ENCODE data around the gene TLCD4.
A peak's percentile ranks its signal among the peaks of the same experiment; 100 is the strongest.
"Not testable (repeated sequence)": the region's sequence is repeated elsewhere in the genome, so short reads cannot be mapped to it uniquely, and the experiment has no call there.

The TLCD4 gene

GRCh38 chr1:95085376-95085775, 31.8 kb upstream of the TLCD4 start:
- peaks cover 0 to 1% of the 10 kb centered on the region in 2 donors for H3K9me3 Mint-ChIP-seq
- no peak for DNase-seq
- no peaks in the 10 kb centered on the region for H3K36me3 Mint-ChIP-seq
- H3K4me3 Mint-ChIP-seq = no peak overlapping the region
- peaks cover 17 to 29% of the 10 kb centered on the region in 2 donors for H3K27me3 Mint-ChIP-seq
- ATAC-seq (replicated peaks) = no peak
- H3K4me1 Mint-ChIP-seq = no peaks in the 10 kb centered on the region
- no peak overlapping the region for H3K27ac Mint-ChIP-seq

- Mint-ChIP-seq H3K27me3 (peaks cover 22 to 38% of the 10 kb centered on the region in 2 donors), H3K4me1 (no peaks in the 10 kb centered on the region), H3K9me3 (peaks cover 0 to 1% of the 10 kb centered on the region in 2 donors), H3K36me3 (no peaks in the 10 kb centered on the region), H3K4me3 (no peak overlapping the region), H3K27ac (no peak overlapping the region)
- ATAC-seq (replicated peaks) = peak; percentile 75 to 84
- no peak for DNase-seq
Measured at GRCh38 chr1:95086949-95087533, 30.1 kb upstream of the TLCD4 start.

- ATAC-seq (replicated peaks) = no peak
Measured at GRCh38 chr1:95088303-95088702, 28.9 kb upstream of the TLCD4 start.

GRCh38 chr1:95089650-95090287, 27.4 kb upstream of the TLCD4 start:
- Mint-ChIP-seq H3K4me1 (peaks cover 0 to 3% of the 10 kb centered on the region in 2 donors), H3K9me3 (peaks cover 0 to 1% of the 10 kb centered on the region in 2 donors), H3K27ac (no peak overlapping the region), H3K27me3 (peaks cover 22 to 26% of the 10 kb centered on the region in 2 donors), H3K4me3 (no peak overlapping the region), H3K36me3 (no peaks in the 10 kb centered on the region)
- DNase-seq (no peak), ATAC-seq (replicated peaks) (no peak)

More at GRCh38 chr1:95088303-95088702, 28.9 kb upstream of the TLCD4 start:
- Mint-ChIP-seq H3K27me3 (peaks cover 22 to 32% of the 10 kb centered on the region in 2 donors), H3K9me3 (peaks cover 0 to 1% of the 10 kb centered on the region in 2 donors), H3K36me3 (no peaks in the 10 kb centered on the region), H3K4me1 (peaks cover 0 to under 1% of the 10 kb centered on the region in 2 donors), H3K4me3 (no peak overlapping the region), H3K27ac (no peak overlapping the region)
- DNase-seq = no peak

GRCh38 chr1:95091290-95091689, 25.9 kb upstream of the TLCD4 start:
- ATAC-seq (replicated peaks); H3K4me3 Mint-ChIP-seq; H3K36me3 Mint-ChIP-seq; H3K9me3 Mint-ChIP-seq; H3K4me1 Mint-ChIP-seq; DNase-seq; H3K27ac Mint-ChIP-seq: not testable (repeated sequence)
- H3K27me3 Mint-ChIP-seq = peaks cover 22 to 26% of the 10 kb centered on the region in 2 donors

- not testable (repeated sequence) for H3K36me3 Mint-ChIP-seq; H3K27ac Mint-ChIP-seq; H3K4me3 Mint-ChIP-seq; DNase-seq; ATAC-seq (replicated peaks); H3K9me3 Mint-ChIP-seq; H3K4me1 Mint-ChIP-seq
- peaks cover 25 to 26% of the 10 kb centered on the region in 2 donors for H3K27me3 Mint-ChIP-seq
Measured at GRCh38 chr1:95092891-95093290, 24.3 kb upstream of the TLCD4 start.

GRCh38 chr1:95093296-95093695, 23.9 kb upstream of the TLCD4 start:
- Mint-ChIP-seq H3K27ac (no peak overlapping the region), H3K36me3 (no peaks in the 10 kb centered on the region), H3K4me3 (no peak overlapping the region), H3K27me3 (peaks cover 26 to 28% of the 10 kb centered on the region in 2 donors), H3K4me1 (peaks cover 0 to 10% of the 10 kb centered on the region in 2 donors), H3K9me3 (peaks cover 0 to 1% of the 10 kb centered on the region in 2 donors)
- no peak for DNase-seq
- peak; percentile 73 to 87 for ATAC-seq (replicated peaks)

- ATAC-seq (replicated peaks) (peak; percentile 50), DNase-seq (no peak)
- H3K4me3 Mint-ChIP-seq = no peak overlapping the region
- no peaks in the 10 kb centered on the region for H3K36me3 Mint-ChIP-seq
- peaks cover 15 to 21% of the 10 kb centered on the region in 2 donors for H3K27me3 Mint-ChIP-seq
- H3K4me1 Mint-ChIP-seq = peaks cover 0 to 10% of the 10 kb centered on the region in 2 donors
- H3K9me3 Mint-ChIP-seq = peaks cover 0 to 1% of the 10 kb centered on the region in 2 donors
- H3K27ac Mint-ChIP-seq = no peak overlapping the region
Measured at GRCh38 chr1:95094923-95095322, 22.2 kb upstream of the TLCD4 start.

GRCh38 chr1:95095833-95096217, 21.3 kb upstream of the TLCD4 start:
- Mint-ChIP-seq H3K4me3 (no peak overlapping the region), H3K9me3 (no peaks in the 10 kb centered on the region), H3K4me1 (peaks cover 0 to 10% of the 10 kb centered on the region in 2 donors), H3K27ac (no peak overlapping the region), H3K27me3 (peaks cover 11 to 20% of the 10 kb centered on the region in 2 donors), H3K36me3 (no peaks in the 10 kb centered on the region)
- DNase-seq (no peak), ATAC-seq (replicated peaks) (peak; percentile 66 to 71)

- peaks cover 0 to 10% of the 10 kb centered on the region in 2 donors for H3K4me1 Mint-ChIP-seq
- no peaks in the 10 kb centered on the region for H3K9me3 Mint-ChIP-seq
- H3K4me3 Mint-ChIP-seq = no peak overlapping the region
- ATAC-seq (replicated peaks) (peak in 1 of 2 donors; percentile 7), DNase-seq (no peak)
- H3K27ac Mint-ChIP-seq = no peak overlapping the region
- H3K27me3 Mint-ChIP-seq = peaks cover 7 to 15% of the 10 kb centered on the region in 2 donors
- H3K36me3 Mint-ChIP-seq = no peaks in the 10 kb centered on the region
Measured at GRCh38 chr1:95096218-95096841, 20.8 kb upstream of the TLCD4 start.

GRCh38 chr1:95097426-95097825, 19.7 kb upstream of the TLCD4 start:
- Mint-ChIP-seq H3K4me1 (peaks cover 0 to 10% of the 10 kb centered on the region in 2 donors), H3K27ac (no peak overlapping the region), H3K9me3 (no peaks in the 10 kb centered on the region), H3K36me3 (no peaks in the 10 kb centered on the region), H3K4me3 (no peak overlapping the region), H3K27me3 (peaks cover 7 to 12% of the 10 kb centered on the region in 2 donors)
- no peak for DNase-seq
- no peak for ATAC-seq (replicated peaks)

- Mint-ChIP-seq H3K9me3 (no peaks in the 10 kb centered on the region), H3K4me1 (peaks cover 0 to 10% of the 10 kb centered on the region in 2 donors), H3K36me3 (no peaks in the 10 kb centered on the region), H3K27ac (no peak overlapping the region), H3K4me3 (no peak overlapping the region), H3K27me3 (peaks cover 7 to 12% of the 10 kb centered on the region in 2 donors)
- DNase-seq (no peak), ATAC-seq (replicated peaks) (no peak)
Measured at GRCh38 chr1:95098196-95098595, 19.0 kb upstream of the TLCD4 start.

- H3K27ac Mint-ChIP-seq = no peak overlapping the region
- H3K27me3 Mint-ChIP-seq = peaks cover 28 to 32% of the 10 kb centered on the region in 2 donors
- ATAC-seq (replicated peaks) (no peak), DNase-seq (no peak)
- no peaks in the 10 kb centered on the region for H3K36me3 Mint-ChIP-seq
- no peak overlapping the region for H3K4me3 Mint-ChIP-seq
- no peaks in the 10 kb centered on the region for H3K9me3 Mint-ChIP-seq
- H3K4me1 Mint-ChIP-seq = no peaks in the 10 kb centered on the region
Measured at GRCh38 chr1:95108792-95109191, 8.4 kb upstream of the TLCD4 start.

- H3K9me3 Mint-ChIP-seq = no peaks in the 10 kb centered on the region
- no peaks in the 10 kb centered on the region for H3K36me3 Mint-ChIP-seq
- ATAC-seq (replicated peaks) = no peak
- H3K27ac Mint-ChIP-seq = no peak overlapping the region
- H3K4me3 Mint-ChIP-seq = no peak overlapping the region
- no peaks in the 10 kb centered on the region for H3K4me1 Mint-ChIP-seq
- peaks cover 20 to 28% of the 10 kb centered on the region in 2 donors for H3K27me3 Mint-ChIP-seq
- no peak for DNase-seq
Measured at GRCh38 chr1:95111014-95111413, 6.1 kb upstream of the TLCD4 start.

- Mint-ChIP-seq H3K4me3 (no peak overlapping the region), H3K27ac (no peak overlapping the region), H3K27me3 (peaks cover 26 to 30% of the 10 kb centered on the region in 2 donors), H3K4me1 (peaks cover 0 to 6% of the 10 kb centered on the region in 2 donors), H3K36me3 (no peaks in the 10 kb centered on the region), H3K9me3 (no peaks in the 10 kb centered on the region)
- ATAC-seq (replicated peaks) (no peak), DNase-seq (no peak)
Measured at GRCh38 chr1:95113684-95114083, 3.5 kb upstream of the TLCD4 start.

All from stimulated activated naive B cell treated with anti-CD40 and anti-IgM and Interleukin-4, amounts not matched to agents 10 μg/mL and 1 μg/mL and 100 μg/mL, for 72 hours (primary cell).